ENCODE data around the gene GABRB3.

GRCh38 chr15:26667222-26667988 lies 105.5 kb downstream of the GABRB3 start:
- TF ChIP-seq POLR2A (IDR thresholded peaks at IDR 0.05; ENCODE audit: low read length) (no peak), GATA1 (IDR thresholded peaks at IDR 0.05; ENCODE audit: low read depth, low read length) (no peak)
